Stimulated activated naive CD8-positive, alpha-beta T cell treated with anti-CD3 and anti-CD28 coated beads, Interleukin-15, Interleukin-2, amounts not matched to agents 100 ng/mL and 50 ng/mL, for 24 hours (primary cell): ENCODE data around the gene DNAH11.
"Not testable (repeated sequence)": the region's sequence is repeated elsewhere in the genome, so short reads cannot be mapped to it uniquely, and the experiment has no call there.

Experiments used
- H3K27ac Mint-ChIP-seq: one replicate; pipeline ENCODE4 v1.8.0; 2021; ENCODE audit warnings: mild to moderate bottlenecking, mixed read lengths
- H3K27me3 Mint-ChIP-seq: one replicate; pipeline ENCODE4 v1.8.0; 2021; ENCODE audit warnings: mixed read lengths
- H3K36me3 Mint-ChIP-seq: one replicate; pipeline ENCODE4 v1.8.0; 2021; ENCODE audit warnings: low read depth, mixed read lengths
- H3K4me1 Mint-ChIP-seq: one replicate; pipeline ENCODE4 v1.8.0; 2021; ENCODE audit warnings: low read depth, mixed read lengths
- H3K4me3 Mint-ChIP-seq: one replicate; pipeline ENCODE4 v1.8.0; 2021; ENCODE audit warnings: mild to moderate bottlenecking, mixed read lengths
- H3K9me3 Mint-ChIP-seq: one replicate; pipeline ENCODE4 v1.8.0; 2021; ENCODE audit warnings: mixed read lengths

The DNAH11 gene

GRCh38 chr7:21777921-21778320, 235.1 kb downstream of the DNAH11 start:
- Mint-ChIP-seq H3K36me3 (no peaks in the 10 kb centered on the region), H3K4me1 (no peaks in the 10 kb centered on the region), H3K4me3 (no peak overlapping the region), H3K9me3 (no peaks in the 10 kb centered on the region), H3K27ac (no peak overlapping the region), H3K27me3 (peaks cover 1% of the 10 kb centered on the region)

- Mint-ChIP-seq H3K9me3 (no peaks in the 10 kb centered on the region), H3K4me1 (no peaks in the 10 kb centered on the region), H3K27me3 (no peaks in the 10 kb centered on the region), H3K27ac (no peak overlapping the region), H3K4me3 (no peak overlapping the region), H3K36me3 (no peaks in the 10 kb centered on the region)
Measured at GRCh38 chr7:21778953-21779352, 236.1 kb downstream of the DNAH11 start.

- no peaks in the 10 kb centered on the region for H3K9me3 Mint-ChIP-seq
- H3K4me3 Mint-ChIP-seq, result no peak overlapping the region
- no peaks in the 10 kb centered on the region for H3K27me3 Mint-ChIP-seq
- no peaks in the 10 kb centered on the region for H3K4me1 Mint-ChIP-seq
- H3K36me3 Mint-ChIP-seq, result no peaks in the 10 kb centered on the region
- no peak overlapping the region for H3K27ac Mint-ChIP-seq
Measured at GRCh38 chr7:21782996-21783395, 240.2 kb downstream of the DNAH11 start.

GRCh38 chr7:21784989-21785388, 242.2 kb downstream of the DNAH11 start:
- Mint-ChIP-seq H3K4me3 (no peak overlapping the region), H3K9me3 (no peaks in the 10 kb centered on the region), H3K27ac (no peak overlapping the region), H3K4me1 (no peaks in the 10 kb centered on the region), H3K27me3 (no peaks in the 10 kb centered on the region), H3K36me3 (no peaks in the 10 kb centered on the region)

- H3K27ac Mint-ChIP-seq, result no peak overlapping the region
- H3K27me3 Mint-ChIP-seq, result peaks cover 5% of the 10 kb centered on the region
- H3K4me1 Mint-ChIP-seq, result no peaks in the 10 kb centered on the region
- no peaks in the 10 kb centered on the region for H3K9me3 Mint-ChIP-seq
- no peaks in the 10 kb centered on the region for H3K36me3 Mint-ChIP-seq
- H3K4me3 Mint-ChIP-seq, result no peak overlapping the region
Measured at GRCh38 chr7:21805791-21806190, 263.0 kb downstream of the DNAH11 start.

- H3K36me3 Mint-ChIP-seq, result no peaks in the 10 kb centered on the region
- no peaks in the 10 kb centered on the region for H3K9me3 Mint-ChIP-seq
- H3K27ac Mint-ChIP-seq, result no peak overlapping the region
- H3K27me3 Mint-ChIP-seq, result peaks cover 5% of the 10 kb centered on the region
- no peaks in the 10 kb centered on the region for H3K4me1 Mint-ChIP-seq
- H3K4me3 Mint-ChIP-seq, result no peak overlapping the region
Measured at GRCh38 chr7:21806388-21806787, 263.5 kb downstream of the DNAH11 start.

GRCh38 chr7:21819048-21819447, 276.2 kb downstream of the DNAH11 start:
- Mint-ChIP-seq H3K27ac (no peak overlapping the region), H3K9me3 (no peaks in the 10 kb centered on the region), H3K4me1 (no peaks in the 10 kb centered on the region), H3K4me3 (no peak overlapping the region), H3K36me3 (no peaks in the 10 kb centered on the region), H3K27me3 (no peaks in the 10 kb centered on the region)

GRCh38 chr7:21828841-21829240, 286.0 kb downstream of the DNAH11 start:
- H3K4me3 Mint-ChIP-seq, result no peak overlapping the region

GRCh38 chr7:21829731-21830130, 286.9 kb downstream of the DNAH11 start:
- no peak overlapping the region for H3K4me3 Mint-ChIP-seq
- no peak overlapping the region for H3K27ac Mint-ChIP-seq
- no peaks in the 10 kb centered on the region for H3K9me3 Mint-ChIP-seq
- H3K4me1 Mint-ChIP-seq, result peaks cover 4% of the 10 kb centered on the region
- H3K36me3 Mint-ChIP-seq, result no peaks in the 10 kb centered on the region
- H3K27me3 Mint-ChIP-seq, result peaks cover 8% of the 10 kb centered on the region

More at GRCh38 chr7:21828841-21829240, 286.0 kb downstream of the DNAH11 start:
- Mint-ChIP-seq H3K27ac (no peak overlapping the region), H3K4me1 (peaks cover 4% of the 10 kb centered on the region), H3K36me3 (no peaks in the 10 kb centered on the region), H3K27me3 (peaks cover 8% of the 10 kb centered on the region), H3K9me3 (no peaks in the 10 kb centered on the region)

- Mint-ChIP-seq H3K36me3 (no peaks in the 10 kb centered on the region), H3K27ac (no peak overlapping the region), H3K9me3 (peaks cover 4% of the 10 kb centered on the region), H3K4me3 (no peak overlapping the region), H3K27me3 (no peaks in the 10 kb centered on the region), H3K4me1 (no peaks in the 10 kb centered on the region)
Measured at GRCh38 chr7:21844742-21845141, 301.9 kb downstream of the DNAH11 start.

- peaks cover 4% of the 10 kb centered on the region for H3K9me3 Mint-ChIP-seq
- no peaks in the 10 kb centered on the region for H3K27me3 Mint-ChIP-seq
- no peak overlapping the region for H3K27ac Mint-ChIP-seq
- peaks cover 25% of the 10 kb centered on the region for H3K4me1 Mint-ChIP-seq
- H3K4me3 Mint-ChIP-seq, result no peak overlapping the region
- H3K36me3 Mint-ChIP-seq, result no peaks in the 10 kb centered on the region
Measured at GRCh38 chr7:21850531-21851285, 307.9 kb downstream of the DNAH11 start.

GRCh38 chr7:21851559-21851967, 308.7 kb downstream of the DNAH11 start:
- Mint-ChIP-seq H3K36me3 (no peaks in the 10 kb centered on the region), H3K4me3 (peak overlapping the region; percentile 47), H3K27me3 (no peaks in the 10 kb centered on the region), H3K9me3 (peaks cover 4% of the 10 kb centered on the region), H3K27ac (peak overlapping the region; percentile 71), H3K4me1 (peaks cover 25% of the 10 kb centered on the region)

- not testable (repeated sequence) for H3K27ac Mint-ChIP-seq, H3K27me3 Mint-ChIP-seq, H3K9me3 Mint-ChIP-seq, H3K36me3 Mint-ChIP-seq, H3K4me1 Mint-ChIP-seq, H3K4me3 Mint-ChIP-seq
Measured at GRCh38 chr7:21865631-21866204, 322.9 kb downstream of the DNAH11 start.

- H3K27me3 Mint-ChIP-seq, result no peaks in the 10 kb centered on the region
- H3K4me1 Mint-ChIP-seq, result no peaks in the 10 kb centered on the region
- H3K4me3 Mint-ChIP-seq, result no peak overlapping the region
- H3K36me3 Mint-ChIP-seq, result no peaks in the 10 kb centered on the region
- no peak overlapping the region for H3K27ac Mint-ChIP-seq
- no peaks in the 10 kb centered on the region for H3K9me3 Mint-ChIP-seq
Measured at GRCh38 chr7:21866731-21867130, 323.9 kb downstream of the DNAH11 start.

GRCh38 chr7:21867226-21867625, 324.4 kb downstream of the DNAH11 start:
- H3K27ac Mint-ChIP-seq, result no peak overlapping the region
- no peaks in the 10 kb centered on the region for H3K36me3 Mint-ChIP-seq
- H3K4me1 Mint-ChIP-seq, result no peaks in the 10 kb centered on the region
- no peak overlapping the region for H3K4me3 Mint-ChIP-seq
- H3K27me3 Mint-ChIP-seq, result no peaks in the 10 kb centered on the region
- no peaks in the 10 kb centered on the region for H3K9me3 Mint-ChIP-seq
